ENCODE measurements around the gene DNAJC21. TPM values are rescaled to one million over a fixed set of nuclear protein-coding genes. Genes with fewer than 3 reads are reported as not detected.
A peak's percentile ranks its signal among the peaks of the same experiment; 100 is the strongest.

The DNAJC21 gene
- total and polyA plus RNA-seq, 2 donors (not counting 1 experiment from before 2014, with no cell fraction given), result 60.4 to 64.4 TPM

DNA sequence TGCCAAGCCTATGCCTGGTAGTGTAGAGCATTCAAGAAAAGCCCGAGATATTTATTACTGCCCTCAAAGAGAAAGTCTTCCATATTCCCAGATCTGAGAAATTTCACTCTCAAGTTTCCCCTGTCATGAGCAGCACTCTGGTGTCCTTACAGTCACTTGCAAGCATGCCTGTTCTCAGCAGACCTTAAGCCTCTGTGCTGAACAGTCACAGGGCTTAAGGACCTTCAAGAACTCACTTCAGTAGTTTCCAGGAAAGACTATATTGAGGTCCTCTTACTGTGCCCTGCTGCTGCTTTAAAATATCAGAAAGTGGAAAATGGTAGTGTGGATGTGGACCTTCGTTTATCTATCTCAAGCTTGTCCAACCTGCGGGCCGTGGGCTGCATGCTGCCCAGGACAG is 53.5 kb downstream of the DNAJC21 start:
- Histone ChIP-seq H3K9ac (ENCODE audit: insufficient read depth, low read length) (no peak overlapping the region), H3K4me2 (ENCODE audit: extremely low read depth, insufficient read depth, low read length) (no peak overlapping the region), H2AFZ (ENCODE audit: low read length) (no peak overlapping the region), H3K9me3 (ENCODE audit: control insufficient read depth, insufficient read depth, low read depth, low read length) (no peaks in the 10 kb centered on the region), H3K27me3 (ENCODE audit: control insufficient read depth, insufficient read depth, low read length) (no peaks in the 10 kb centered on the region), H3K79me2 (ENCODE audit: control insufficient read depth, insufficient read depth, low read length) (no peaks in the 10 kb centered on the region), H3K4me3 (replicated peaks in 1 of 4; ENCODE audit: control extremely low read depth in 1 of 4, insufficient read depth in 1 of 4, low read depth in 3 of 4, low read length in 4 of 4) (no peak overlapping the region), H3K4me1 (ENCODE audit: control insufficient read depth, extremely low read depth, insufficient read depth, low read length) (no peaks in the 10 kb centered on the region), H3K27ac (ENCODE audit: insufficient read depth, low read length) (no peak overlapping the region), H3K36me3 (ENCODE audit: control insufficient read depth, insufficient read depth, low read length) (no peaks in the 10 kb centered on the region), H4K20me1 (ENCODE audit: control insufficient read depth, extremely low read depth, insufficient read depth, low read length) (no peaks in the 10 kb centered on the region)
- no peak for DNase-seq (ENCODE audit: low read depth in 2 of 2)
- no peak for TF ChIP-seq EZH2 (IDR thresholded peaks at IDR 0.05; ENCODE audit: low read length, missing control alignments)
- TF ChIP-seq, protein P1, sequence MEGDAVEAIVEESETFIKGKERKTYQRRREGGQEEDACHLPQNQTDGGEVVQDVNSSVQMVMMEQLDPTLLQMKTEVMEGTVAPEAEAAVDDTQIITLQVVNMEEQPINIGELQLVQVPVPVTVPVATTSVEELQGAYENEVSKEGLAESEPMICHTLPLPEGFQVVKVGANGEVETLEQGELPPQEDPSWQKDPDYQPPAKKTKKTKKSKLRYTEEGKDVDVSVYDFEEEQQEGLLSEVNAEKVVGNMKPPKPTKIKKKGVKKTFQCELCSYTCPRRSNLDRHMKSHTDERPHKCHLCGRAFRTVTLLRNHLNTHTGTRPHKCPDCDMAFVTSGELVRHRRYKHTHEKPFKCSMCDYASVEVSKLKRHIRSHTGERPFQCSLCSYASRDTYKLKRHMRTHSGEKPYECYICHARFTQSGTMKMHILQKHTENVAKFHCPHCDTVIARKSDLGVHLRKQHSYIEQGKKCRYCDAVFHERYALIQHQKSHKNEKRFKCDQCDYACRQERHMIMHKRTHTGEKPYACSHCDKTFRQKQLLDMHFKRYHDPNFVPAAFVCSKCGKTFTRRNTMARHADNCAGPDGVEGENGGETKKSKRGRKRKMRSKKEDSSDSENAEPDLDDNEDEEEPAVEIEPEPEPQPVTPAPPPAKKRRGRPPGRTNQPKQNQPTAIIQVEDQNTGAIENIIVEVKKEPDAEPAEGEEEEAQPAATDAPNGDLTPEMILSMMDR (conservative IDR thresholded peaks at IDR 0.05 in 1 of 2, IDR thresholded peaks at IDR 0.05 in 1 of 2; ENCODE audit: low read depth in 1 of 2, low read length in 2 of 2), result no peak

DNA sequence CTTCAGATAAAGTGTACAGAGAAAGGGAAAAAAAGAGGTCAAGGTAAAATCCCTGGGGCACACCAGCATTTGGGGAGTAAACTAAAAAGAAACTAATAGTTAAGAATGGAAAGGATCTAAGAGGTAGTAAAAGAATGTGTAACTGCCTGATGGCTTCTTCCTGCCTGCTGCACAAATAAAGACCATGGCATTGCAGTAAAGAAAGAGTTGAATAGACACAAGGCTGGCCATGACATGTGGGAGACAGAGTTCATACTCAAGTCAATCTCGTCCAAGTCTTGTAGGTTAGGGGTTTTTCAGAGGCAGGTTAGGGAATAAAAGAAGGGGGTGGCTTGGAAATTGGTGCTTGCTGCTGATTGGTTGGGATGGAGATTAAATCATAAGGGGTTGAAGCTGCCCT is 57.6 kb downstream of the DNAJC21 start:
- no peak for DNase-seq (ENCODE audit: low read depth in 2 of 2)
- Histone ChIP-seq H3K27ac (ENCODE audit: insufficient read depth, low read length) (no peak overlapping the region), H3K4me3 (replicated peaks in 1 of 4; ENCODE audit: control extremely low read depth in 1 of 4, insufficient read depth in 1 of 4, low read depth in 3 of 4, low read length in 4 of 4) (no peak overlapping the region), H3K9me3 (ENCODE audit: control insufficient read depth, insufficient read depth, low read depth, low read length) (no peaks in the 10 kb centered on the region), H3K9ac (ENCODE audit: insufficient read depth, low read length) (no peak overlapping the region), H2AFZ (ENCODE audit: low read length) (no peak overlapping the region), H3K36me3 (ENCODE audit: control insufficient read depth, insufficient read depth, low read length) (no peaks in the 10 kb centered on the region), H3K27me3 (ENCODE audit: control insufficient read depth, insufficient read depth, low read length) (no peaks in the 10 kb centered on the region), H3K4me2 (ENCODE audit: extremely low read depth, insufficient read depth, low read length) (no peak overlapping the region), H4K20me1 (ENCODE audit: control insufficient read depth, extremely low read depth, insufficient read depth, low read length) (no peaks in the 10 kb centered on the region), H3K4me1 (ENCODE audit: control insufficient read depth, extremely low read depth, insufficient read depth, low read length) (no peaks in the 10 kb centered on the region), H3K79me2 (ENCODE audit: control insufficient read depth, insufficient read depth, low read length) (no peaks in the 10 kb centered on the region)
- TF ChIP-seq, protein P1 (conservative IDR thresholded peaks at IDR 0.05 in 1 of 2, IDR thresholded peaks at IDR 0.05 in 1 of 2; ENCODE audit: low read depth in 1 of 2, low read length in 2 of 2), result no peak
- no peak for TF ChIP-seq EZH2 (IDR thresholded peaks at IDR 0.05; ENCODE audit: low read length, missing control alignments)

DNA sequence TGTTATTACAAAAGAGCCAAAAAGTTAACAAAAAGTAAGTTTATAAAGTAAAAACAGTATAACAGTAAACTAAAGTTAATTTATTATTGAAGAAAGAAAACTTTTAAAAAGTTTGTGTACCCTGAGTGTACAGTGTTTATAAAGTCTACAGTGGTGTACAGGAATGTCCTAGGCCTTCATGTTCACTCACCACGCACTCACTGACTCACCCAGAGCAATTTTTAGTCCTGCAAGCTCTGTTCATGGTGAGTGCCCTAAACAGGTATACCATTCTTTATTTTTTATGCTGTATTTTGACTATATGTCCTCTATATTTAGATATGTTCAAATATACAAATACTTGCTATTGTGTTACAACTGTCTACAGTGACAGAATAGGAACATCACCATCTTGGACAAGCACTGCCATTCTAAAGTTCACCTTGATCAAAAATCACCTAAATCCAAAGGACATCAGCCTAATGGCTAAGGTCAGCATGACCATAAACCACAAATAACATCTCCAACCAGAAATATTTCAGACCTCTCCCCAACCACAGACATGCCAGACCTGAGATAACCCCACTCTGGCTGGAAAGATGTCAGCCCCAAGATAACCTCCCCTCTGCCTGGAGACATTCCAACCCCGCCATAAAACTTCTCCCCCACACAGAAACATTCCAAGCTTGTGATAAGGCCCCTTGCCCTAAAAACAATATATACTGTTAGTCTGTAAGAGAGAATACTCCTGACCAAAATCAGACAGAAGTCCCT is 62.3 kb downstream of the DNAJC21 start:
- H2AFZ ChIP-seq (ENCODE audit: low read length), result no peak overlapping the region
- TF ChIP-seq, protein P1 (conservative IDR thresholded peaks at IDR 0.05 in 1 of 2, IDR thresholded peaks at IDR 0.05 in 1 of 2; ENCODE audit: low read depth in 1 of 2, low read length in 2 of 2), result no peak
- TF ChIP-seq EZH2 (IDR thresholded peaks at IDR 0.05; ENCODE audit: low read length, missing control alignments), result no peak

More for the DNA sequence above, 62.3 kb downstream of the DNAJC21 start:
- no peaks in the 10 kb centered on the region for H3K4me1 ChIP-seq (ENCODE audit: control insufficient read depth, extremely low read depth, insufficient read depth, low read length)
- no peaks in the 10 kb centered on the region for H3K9me3 ChIP-seq (ENCODE audit: control insufficient read depth, insufficient read depth, low read depth, low read length)
- H3K4me3 ChIP-seq (replicated peaks in 1 of 4; ENCODE audit: control extremely low read depth in 1 of 4, insufficient read depth in 1 of 4, low read depth in 3 of 4, low read length in 4 of 4), result no peak overlapping the region
- no peak overlapping the region for H3K27ac ChIP-seq (ENCODE audit: insufficient read depth, low read length)
- no peaks in the 10 kb centered on the region for H4K20me1 ChIP-seq (ENCODE audit: control insufficient read depth, extremely low read depth, insufficient read depth, low read length)
- no peaks in the 10 kb centered on the region for H3K79me2 ChIP-seq (ENCODE audit: control insufficient read depth, insufficient read depth, low read length)
- H3K4me2 ChIP-seq (ENCODE audit: extremely low read depth, insufficient read depth, low read length), result no peak overlapping the region
- DNase-seq (ENCODE audit: low read depth in 2 of 2), result peak; percentile 36 to 48
- peaks cover 11% of the 10 kb centered on the region for H3K27me3 ChIP-seq (ENCODE audit: control insufficient read depth, insufficient read depth, low read length)
- no peak overlapping the region for H3K9ac ChIP-seq (ENCODE audit: insufficient read depth, low read length)
- H3K36me3 ChIP-seq (ENCODE audit: control insufficient read depth, insufficient read depth, low read length), result no peaks in the 10 kb centered on the region

Data from fibroblast of lung (primary cell).